ENCODE data around the gene SPECC1L.

GRCh38 chr22:24427500-24428164, 157.0 kb downstream of the SPECC1L start, which contains the start of gene ADORA2A:
- no peak for TF ChIP-seq CTCF (conservative IDR thresholded peaks at IDR 0.05; ENCODE audit: low read depth, low read length)
- TF ChIP-seq EZH2 (IDR thresholded peaks at IDR 0.05; ENCODE audit: low read length, unreplicated experiment): no peak

Measured in PC-3 (cell line).